HEK293 (cell line): ENCODE data around the gene PUM1.
A peak's percentile ranks its signal among the peaks of the same experiment; 100 is the strongest.

Experiments
- CTCF ChIA-PET: fragments of 350-600 bp; formaldehyde crosslinking; extraction: SDS; loops from one replicate; lab custom pipeline; 2021; ENCODE audit warnings: antibody characterized with exemption; lab: Yijun Ruan, JAX
- POLR2A ChIA-PET: fragments of 300-600 bp; formaldehyde crosslinking; extraction: SDS; loops from one replicate; lab custom pipeline; 2020; ENCODE audit warnings: antibody characterized with exemption, inconsistent platforms; lab: Yijun Ruan, JAX
- H3K27ac ChIP-seq: fragments of 200-500 bp; sonication (Bioruptor generic); 2 replicates; pipeline ENCODE4 v1.5.1; 2014; ENCODE audit warnings: low read depth, low read length, control low read depth, inconsistent platforms; ENCODE audit errors: extremely low read depth
- H3K36me3 ChIP-seq, 2 experiments: fragments of 200-500 bp in 1 of 2; sonication (Bioruptor generic) in 1 of 2; 1 replicate in 1 of 2; 2 replicates in 1 of 2; pipeline ENCODE4 v1.5.1; 2014 to 2017; ENCODE audit warnings: inconsistent platforms in 2 of 2, low read length in 2 of 2; ENCODE audit not compliant: control insufficient read depth in 2 of 2, insufficient read depth in 1 of 2
- H3K4me1 ChIP-seq: fragments of 200-500 bp; sonication (Bioruptor generic); 2 replicates; pipeline ENCODE4 v1.5.1; 2014; ENCODE audit warnings: mild to moderate bottlenecking, low read length, inconsistent platforms; ENCODE audit not compliant: control insufficient read depth, insufficient read depth
- H3K4me3 ChIP-seq: 2 replicates; pipeline ENCODE4 v1.5.1; 2011; ENCODE audit warnings: low read depth, mild to moderate bottlenecking, control low read depth, low read length, moderate library complexity
- H3K9me3 ChIP-seq: fragments of 200-500 bp; sonication (Bioruptor generic); 2 replicates; pipeline ENCODE4 v1.5.1; 2014; ENCODE audit warnings: low read depth, low read length, inconsistent platforms; ENCODE audit not compliant: control insufficient read depth, insufficient read depth
- ATF2 ChIP-seq: fragments of 450-650 bp; formaldehyde crosslinking; IDR thresholded peaks from 2 replicates; pipeline ENCODE4 v1.5.1; 2016; ENCODE audit warnings: missing biosample characterization, missing genetic modification characterization, low read depth
- BCL11A ChIP-seq: fragments of 450-650 bp; formaldehyde crosslinking; IDR thresholded peaks from 2 replicates; pipeline ENCODE4 v1.5.1; 2016; ENCODE audit warnings: low read depth, missing biosample characterization, missing genetic modification characterization
- FEZF1 ChIP-seq: fragments of 450-650 bp; formaldehyde crosslinking; IDR thresholded peaks from 2 replicates; pipeline ENCODE4 v1.5.1; 2016; ENCODE audit warnings: missing biosample characterization, missing genetic modification characterization
- GLIS1 ChIP-seq: fragments of 450-650 bp; formaldehyde crosslinking; IDR thresholded peaks from 2 replicates; pipeline ENCODE4 v1.5.1; 2016; ENCODE audit warnings: missing biosample characterization, missing genetic modification characterization
- KLF7 ChIP-seq: fragments of 450-650 bp; formaldehyde crosslinking; IDR thresholded peaks from 2 replicates; pipeline ENCODE4 v1.5.1; 2016; ENCODE audit warnings: missing biosample characterization, missing genetic modification characterization, borderline replicate concordance
- PRDM1 ChIP-seq: fragments of 450-650 bp; formaldehyde crosslinking; IDR thresholded peaks from 2 replicates; pipeline ENCODE4; 2016; ENCODE audit warnings: missing biosample characterization, missing genetic modification characterization
- ZBTB20 ChIP-seq: fragments of 450-650 bp; formaldehyde crosslinking; IDR thresholded peaks from 2 replicates; pipeline ENCODE4 v1.5.1; 2016; ENCODE audit warnings: missing biosample characterization, missing genetic modification characterization
- ZBTB8A ChIP-seq: fragments of 450-650 bp; formaldehyde crosslinking; IDR thresholded peaks from 2 replicates; pipeline ENCODE4 v1.5.1; 2016; ENCODE audit warnings: missing biosample characterization, missing genetic modification characterization
- ZFP69B ChIP-seq: fragments of 450-650 bp; formaldehyde crosslinking; IDR thresholded peaks from 2 replicates; pipeline ENCODE4 v1.5.1; 2016; ENCODE audit warnings: missing biosample characterization, missing genetic modification characterization
- ZIC2 ChIP-seq: fragments of 450-650 bp; formaldehyde crosslinking; IDR thresholded peaks from 2 replicates; pipeline ENCODE4 v1.5.1; 2016; ENCODE audit warnings: missing biosample characterization, missing genetic modification characterization
- ZNF211 ChIP-seq: fragments of 450-650 bp; formaldehyde crosslinking; IDR thresholded peaks from 2 replicates; pipeline ENCODE4 v1.5.1; 2016; ENCODE audit warnings: low read depth, missing biosample characterization, missing genetic modification characterization
- ZNF239 ChIP-seq: fragments of 450-650 bp; formaldehyde crosslinking; IDR thresholded peaks from 2 replicates; pipeline ENCODE4 v1.5.1; 2016; ENCODE audit warnings: missing biosample characterization, missing genetic modification characterization
- ZNF24 ChIP-seq: fragments of 450-650 bp; formaldehyde crosslinking; IDR thresholded peaks from 2 replicates; pipeline ENCODE4 v1.5.1; 2016; ENCODE audit warnings: missing biosample characterization, missing genetic modification characterization
- ZNF280D ChIP-seq: fragments of 450-650 bp; formaldehyde crosslinking; IDR thresholded peaks from 2 replicates; pipeline ENCODE4 v1.5.1; 2016; ENCODE audit warnings: missing biosample characterization, missing genetic modification characterization
- ZNF335 ChIP-seq: fragments of 450-650 bp; formaldehyde crosslinking; conservative IDR thresholded peaks from 2 replicates; pipeline ENCODE4 v1.5.1; 2016; ENCODE audit warnings: missing biosample characterization, missing genetic modification characterization
- ZNF366 ChIP-seq: fragments of 450-650 bp; formaldehyde crosslinking; conservative IDR thresholded peaks from 2 replicates; pipeline ENCODE4 v1.5.1; 2016; ENCODE audit warnings: missing biosample characterization, missing genetic modification characterization
- ZNF426 ChIP-seq: fragments of 450-650 bp; formaldehyde crosslinking; IDR thresholded peaks from 2 replicates; pipeline ENCODE4 v1.5.1; 2017; ENCODE audit warnings: missing biosample characterization, missing genetic modification characterization, mild to moderate bottlenecking, inconsistent platforms, moderate library complexity
- ZNF513 ChIP-seq: fragments of 450-650 bp; IDR thresholded peaks from 2 replicates; pipeline ENCODE4 v1.5.1; 2018; ENCODE audit warnings: missing biosample characterization, missing genetic modification characterization
- ZNF548 ChIP-seq: fragments of 450-650 bp; formaldehyde crosslinking; IDR thresholded peaks from 2 replicates; pipeline ENCODE4 v1.5.1; 2016; ENCODE audit warnings: missing biosample characterization, missing genetic modification characterization
- ZNF571 ChIP-seq: fragments of 450-650 bp; formaldehyde crosslinking; IDR thresholded peaks from 2 replicates; pipeline ENCODE4 v1.5.0; 2017; ENCODE audit warnings: missing biosample characterization, missing genetic modification characterization
- ZNF623 ChIP-seq: fragments of 450-650 bp; formaldehyde crosslinking; IDR thresholded peaks from 2 replicates; pipeline ENCODE4 v1.5.1; 2016; ENCODE audit warnings: missing biosample characterization, missing genetic modification characterization
- ZNF639 ChIP-seq: fragments of 450-650 bp; formaldehyde crosslinking; IDR thresholded peaks from 2 replicates; pipeline ENCODE4 v1.5.1; 2016; ENCODE audit warnings: missing biosample characterization, missing genetic modification characterization
- ZNF704 ChIP-seq: fragments of 450-650 bp; formaldehyde crosslinking; IDR thresholded peaks from 2 replicates; pipeline ENCODE4 v1.5.1; 2016; ENCODE audit warnings: missing biosample characterization, missing genetic modification characterization
- ZNF747 ChIP-seq: fragments of 450-650 bp; formaldehyde crosslinking; IDR thresholded peaks from 2 replicates; pipeline ENCODE4 v1.5.1; 2016; ENCODE audit warnings: missing biosample characterization, missing genetic modification characterization
- ZNF830 ChIP-seq: fragments of 450-650 bp; IDR thresholded peaks from 2 replicates; pipeline ENCODE4 v1.5.0; 2018; ENCODE audit warnings: missing biosample characterization, missing genetic modification characterization, low read depth, mild to moderate bottlenecking, moderate library complexity

PUM1 gene

GRCh38 chr1:30998887-30999286, 66.6 kb downstream of the PUM1 start:
- Histone ChIP-seq H3K27ac (no peak overlapping the region), H3K4me3 (no peak overlapping the region)
- POLR2A ChIA-PET = no interaction called here
- TF ChIP-seq BCL11A (tag by site-specific recombination) (peak; percentile 57; the same call in 1 of the 2 replicates), ZFP69B (tag by site-specific recombination) (no peak), PRDM1 (no peak), ZBTB20 (no peak), GLIS1 (peak; percentile 34; the same call in 1 of the 2 replicates)
- TF ChIP-seq, all 188 proteins: peak for 2
- H3K4me1 ChIP-seq = peaks cover 2% of the 10 kb centered on the region; the same call in 1 of the 2 replicates
- H3K9me3 ChIP-seq = no peaks in the 10 kb centered on the region
- CTCF ChIA-PET = interaction anchor here (0.5 to 0.6 kb wide), 2 partner anchors 52 to 163 kb away, joined by 3 read pairs; no protein-coding TSS in a partner anchor
- H3K36me3 ChIP-seq = peaks cover 14 to 79% of the 10 kb centered on the region in 2 experiments; a peak in 2 of 3 replicates

GRCh38 chr1:30998171-30998570, 67.3 kb downstream of the PUM1 start:
- Histone ChIP-seq H3K9me3 (no peaks in the 10 kb centered on the region), H3K4me3 (no peak overlapping the region), H3K4me1 (peaks cover 2% of the 10 kb centered on the region; the same call in 1 of the 2 replicates), H3K36me3 (peaks cover 10 to 77% of the 10 kb centered on the region in 2 experiments; a peak in 2 of 3 replicates), H3K27ac (no peak overlapping the region)
- POLR2A ChIA-PET = no interaction called here
- CTCF ChIA-PET = interaction anchor here (0.6 kb wide), 1 partner anchor 164 kb away, joined by 3 read pairs; no protein-coding TSS in a partner anchor
- no peak for TF ChIP-seq ZNF704
- no peak for TF ChIP-seq ZNF830
- no peak for TF ChIP-seq ZNF24
- no peak for TF ChIP-seq ZBTB8A (tag by site-specific recombination)
- TF ChIP-seq FEZF1 (tag by site-specific recombination) = no peak
- no peak for TF ChIP-seq ZNF211 (tag by site-specific recombination)
- TF ChIP-seq ATF2 = no peak
- no peak for TF ChIP-seq ZIC2 (tag by site-specific recombination)
- no peak for TF ChIP-seq BCL11A (tag by site-specific recombination)
- TF ChIP-seq ZNF747 (tag by site-specific recombination) = no peak
- TF ChIP-seq ZNF366 (tag by site-specific recombination) = no peak
- no peak for TF ChIP-seq ZNF335 (tag by site-specific recombination)
- TF ChIP-seq ZNF548 (tag by site-specific recombination) = no peak
- TF ChIP-seq ZNF426 (tag by site-specific recombination) = no peak
- TF ChIP-seq ZNF571 (tag by site-specific recombination) = no peak

GRCh38 chr1:30997463-30998057, 68.0 kb downstream of the PUM1 start:
- Histone ChIP-seq H3K4me3 (no peak overlapping the region), H3K9me3 (no peaks in the 10 kb centered on the region), H3K36me3 (peaks cover 10 to 76% of the 10 kb centered on the region in 2 experiments; a peak in 2 of 3 replicates), H3K27ac (no peak overlapping the region), H3K4me1 (peaks cover 6% of the 10 kb centered on the region)
- POLR2A ChIA-PET = interaction anchor here (0.6 kb wide), 1 partner anchor 14 kb away, joined by 4 read pairs; no protein-coding TSS in a partner anchor
- CTCF ChIA-PET = no interaction called here
- TF ChIP-seq ZNF513 (tag by site-specific recombination) (no peak), ZNF639 (no peak), ZNF239 (no peak), ZNF623 (tag by site-specific recombination) (no peak), KLF7 (no peak), ZNF280D (tag by site-specific recombination) (no peak)
